Posterior vena cava (tissue), 2 donors: Measurements from ENCODE around the gene ADGRV1. TPM values are rescaled to one million over a fixed set of nuclear protein-coding genes. Genes with fewer than 3 reads are reported as not detected.
"Not testable (repeated sequence)": the region's sequence is repeated elsewhere in the genome, so short reads cannot be mapped to it uniquely, and the experiment has no call there.

ENCODE experiments used
- DNase-seq: peaks from one replicate; pipeline ENCODE4 v3.0.0-alpha.2; 2020; ENCODE audit warnings: low spot score
- intact Hi-C, 2 donors: fragments of 100-400 bp; cut with DNase I; formaldehyde crosslinking; loops; one replicate each; pipeline versions ENCODE4 v1.14.1 to v1.14.2; 2022 to 2023
- total RNA-seq, 2 donors: library from RNA; stranded (reverse); fragmentation: NEBNext Ultra II Directional; extraction: Animal tissue kit (Norgen Biotek cat#: 25700); gene quantifications; one replicate each; pipeline ENCODE4 v1.2.1, GENCODE V29; 2021
- donor health status: DM: yes; HTN: yes; CAD: no.
- donor health status: DM: yes; HTN: yes; CAD: no.

ADGRV1 gene
- total RNA-seq, 2 donors from 2014 or later: 0.19 TPM; not detected in 1

- no peak for DNase-seq
- intact Hi-C loops: no loop called here
Observed at GRCh38 chr5:90909940-90910339, 351.3 kb downstream of the ADGRV1 start.

- intact Hi-C loops: no loop called here
Observed at GRCh38 chr5:90911169-90911568, 352.6 kb downstream of the ADGRV1 start.

GRCh38 chr5:90912476-90912875 is 353.9 kb downstream of the ADGRV1 start:
- no peak for DNase-seq

More at GRCh38 chr5:90911169-90911568, 352.6 kb downstream of the ADGRV1 start:
- DNase-seq: no peak

GRCh38 chr5:90915393-90915792 is 356.8 kb downstream of the ADGRV1 start:
- intact Hi-C loops: no loop called here
- no peak for DNase-seq

More at GRCh38 chr5:90912476-90912875, 353.9 kb downstream of the ADGRV1 start:
- intact Hi-C loops: no loop called here

GRCh38 chr5:90916947-90917800 is 358.6 kb downstream of the ADGRV1 start:
- intact Hi-C loops: no loop called here
- no peak for DNase-seq

GRCh38 chr5:90917928-90918668 is 359.5 kb downstream of the ADGRV1 start:
- no peak for DNase-seq
- intact Hi-C loops: no loop called here

GRCh38 chr5:90921418-90921973 is 362.9 kb downstream of the ADGRV1 start:
- intact Hi-C loops: no loop called here
- no peak for DNase-seq

- intact Hi-C loops, DNase-seq: not testable (repeated sequence)
Observed at GRCh38 chr5:90924222-90924621, 365.6 kb downstream of the ADGRV1 start.

- DNase-seq, intact Hi-C loops: not testable (repeated sequence)
Observed at GRCh38 chr5:90929013-90929839, 370.6 kb downstream of the ADGRV1 start.

- no peak for DNase-seq
- intact Hi-C loops: loop anchor here in 1 of 2 donors (10.0 kb wide), 1 partner anchor 485 kb away; no protein-coding TSS in a partner anchor
Observed at GRCh38 chr5:90930062-90930461, 371.5 kb downstream of the ADGRV1 start.

GRCh38 chr5:90930756-90931431 is 372.3 kb downstream of the ADGRV1 start:
- intact Hi-C loops: loop anchor here in 1 of 2 donors (10.0 kb wide), 1 partner anchor 484 kb away; no protein-coding TSS in a partner anchor
- no peak for DNase-seq

GRCh38 chr5:90932052-90932699 is 373.6 kb downstream of the ADGRV1 start:
- intact Hi-C loops: loop anchor here in 1 of 2 donors (10.0 kb wide), 1 partner anchor 483 kb away; no protein-coding TSS in a partner anchor
- DNase-seq: no peak

- intact Hi-C loops: loop anchor here in 1 of 2 donors (10.0 kb wide), 1 partner anchor 482 kb away; no protein-coding TSS in a partner anchor
- no peak for DNase-seq
Observed at GRCh38 chr5:90933298-90933697, 374.7 kb downstream of the ADGRV1 start.

GRCh38 chr5:90934091-90934719 is 375.6 kb downstream of the ADGRV1 start:
- intact Hi-C loops: loop anchor here in 1 of 2 donors (10.0 kb wide), 1 partner anchor 481 kb away; no protein-coding TSS in a partner anchor
- DNase-seq: no peak

GRCh38 chr5:90934738-90935137 is 376.1 kb downstream of the ADGRV1 start:
- intact Hi-C loops: loop anchor here in 1 of 2 donors (10.0 kb wide), 1 partner anchor 480 kb away; no protein-coding TSS in a partner anchor
- no peak for DNase-seq

GRCh38 chr5:90939211-90939610 is 380.6 kb downstream of the ADGRV1 start:
- DNase-seq: no peak
- intact Hi-C loops: loop anchor here in 1 of 2 donors (10.0 kb wide), 1 partner anchor 476 kb away; no protein-coding TSS in a partner anchor
